Peyer's patch (tissue), 4 donors: ENCODE data around the gene DDR2. TPM values are rescaled to one million over a fixed set of nuclear protein-coding genes. Genes with fewer than 3 reads are reported as not detected.
"Not testable (repeated sequence)": the region's sequence is repeated elsewhere in the genome, so short reads cannot be mapped to it uniquely, and the experiment has no call there.

Source experiments
- DNase-seq, 3 donors: peaks; one replicate each; pipeline ENCODE4 v3.0.0-alpha.2; 2017 to 2019
- H3K27ac ChIP-seq, 4 donors: fragments of 200-600 bp; sonication (generic); one replicate each; pipeline ENCODE4 v1.5.1; 2016 to 2019
- H3K27me3 ChIP-seq, 2 donors: fragments of 200-600 bp; sonication (generic); one replicate each; pipeline ENCODE4 v1.5.1; 2019
- H3K36me3 ChIP-seq, 3 donors: fragments of 200-600 bp; sonication (generic); one replicate each; pipeline ENCODE4 v1.5.1; 2016 to 2019
- H3K4me1 ChIP-seq, 4 donors: fragments of 200-600 bp; sonication (generic); one replicate each; pipeline ENCODE4 v1.5.1; 2016 to 2019
- H3K4me3 ChIP-seq, 4 donors: fragments of 200-600 bp; sonication (generic); 1 replicate in 3 of 4; 2 replicates in 1 of 4; pipeline ENCODE4 v1.5.1; 2016 to 2019; ENCODE audit warnings: mild to moderate bottlenecking in 1 of 4
- H3K9me3 ChIP-seq, 4 donors: fragments of 200-600 bp; sonication (generic); one replicate each; pipeline ENCODE4 v1.5.1; 2016 to 2019; ENCODE audit warnings: mild to moderate bottlenecking in 1 of 4
- POLR2A ChIP-seq, 2 donors: fragments of 450-650 bp; IDR thresholded peaks; one replicate each; pipeline ENCODE4 v1.5.1; 2017; ENCODE audit warnings: antibody characterized with exemption in 2 of 2, mild to moderate bottlenecking in 2 of 2, moderate library complexity in 2 of 2
- total RNA-seq, 4 donors: library from RNA; depleted of rRNA; stranded (reverse); fragments of >200 nt; gene quantifications; one replicate each; pipeline ENCODE4 v1.1.0, GENCODE V29; 2016
- TF ChIP-seq, protein P1 (sequence below), 6 experiments: fragments of 450-650 bp in 4 of 6; fragments of 200-600 bp in 2 of 6; sonication (generic) in 1 of 6; IDR thresholded peaks; one replicate each; pipeline ENCODE4 v1.5.1; 2017 to 2019; ENCODE audit warnings: antibody characterized with exemption in 6 of 6, mild to moderate bottlenecking in 3 of 6, moderate library complexity in 1 of 6

DDR2 gene
- total RNA-seq, 4 donors from 2014 or later: 14.9 to 112 (median 37.2) TPM

DNA sequence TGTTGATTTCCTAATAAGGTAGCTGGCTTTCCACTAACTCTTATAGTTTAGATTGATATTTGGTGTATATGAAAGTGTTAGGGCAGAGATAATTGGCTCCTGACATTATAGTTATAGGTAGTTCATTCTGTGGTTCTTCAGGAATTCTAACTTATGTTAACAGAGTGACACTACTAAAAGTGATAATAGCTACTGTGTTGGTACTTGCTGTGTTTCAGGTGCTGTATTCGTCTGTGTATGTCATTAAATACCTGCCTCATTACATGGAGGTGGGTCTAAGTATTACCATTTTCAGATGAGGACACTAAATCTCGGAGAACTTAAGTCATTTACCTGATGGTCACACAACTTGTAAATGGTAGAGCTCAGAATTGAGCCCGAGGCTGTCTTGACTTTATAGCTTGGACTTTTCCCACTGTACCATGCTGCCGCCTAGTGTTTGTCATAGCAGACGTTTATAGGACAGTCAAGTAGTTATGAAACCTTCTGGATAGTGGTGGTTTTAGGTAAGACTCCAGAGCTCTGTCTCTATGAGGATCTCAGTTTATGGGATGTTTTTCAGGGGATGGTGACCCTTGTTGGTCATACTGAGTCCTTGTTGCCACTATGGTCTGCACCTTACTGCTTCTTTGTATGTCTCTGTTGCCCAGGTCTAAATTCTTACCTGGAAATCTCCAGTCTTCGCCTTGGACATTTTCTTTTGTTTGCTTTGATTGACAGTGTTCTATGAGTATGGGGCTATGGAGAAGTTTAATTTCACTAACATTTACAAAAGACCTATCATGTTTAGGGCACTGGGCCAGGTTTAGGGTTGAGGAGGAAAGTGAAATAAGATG, 167.9 kb downstream of the DDR2 start:
- H3K27ac ChIP-seq, H3K27me3 ChIP-seq, H3K4me1 ChIP-seq, H3K4me3 ChIP-seq, H3K9me3 ChIP-seq: not testable (repeated sequence)
- TF ChIP-seq, protein P1, sequence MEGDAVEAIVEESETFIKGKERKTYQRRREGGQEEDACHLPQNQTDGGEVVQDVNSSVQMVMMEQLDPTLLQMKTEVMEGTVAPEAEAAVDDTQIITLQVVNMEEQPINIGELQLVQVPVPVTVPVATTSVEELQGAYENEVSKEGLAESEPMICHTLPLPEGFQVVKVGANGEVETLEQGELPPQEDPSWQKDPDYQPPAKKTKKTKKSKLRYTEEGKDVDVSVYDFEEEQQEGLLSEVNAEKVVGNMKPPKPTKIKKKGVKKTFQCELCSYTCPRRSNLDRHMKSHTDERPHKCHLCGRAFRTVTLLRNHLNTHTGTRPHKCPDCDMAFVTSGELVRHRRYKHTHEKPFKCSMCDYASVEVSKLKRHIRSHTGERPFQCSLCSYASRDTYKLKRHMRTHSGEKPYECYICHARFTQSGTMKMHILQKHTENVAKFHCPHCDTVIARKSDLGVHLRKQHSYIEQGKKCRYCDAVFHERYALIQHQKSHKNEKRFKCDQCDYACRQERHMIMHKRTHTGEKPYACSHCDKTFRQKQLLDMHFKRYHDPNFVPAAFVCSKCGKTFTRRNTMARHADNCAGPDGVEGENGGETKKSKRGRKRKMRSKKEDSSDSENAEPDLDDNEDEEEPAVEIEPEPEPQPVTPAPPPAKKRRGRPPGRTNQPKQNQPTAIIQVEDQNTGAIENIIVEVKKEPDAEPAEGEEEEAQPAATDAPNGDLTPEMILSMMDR (IDR thresholded peaks at IDR 0.05): peak in 3 of 6 experiments; percentile 35 to 80 (median 79)
- peak in 2 of 3 donors; percentile 46 to 82 for DNase-seq
- H3K36me3 ChIP-seq: peaks cover 0 to 34% (median 0%) of the 10 kb centered on the region in 3 donors

DNA sequence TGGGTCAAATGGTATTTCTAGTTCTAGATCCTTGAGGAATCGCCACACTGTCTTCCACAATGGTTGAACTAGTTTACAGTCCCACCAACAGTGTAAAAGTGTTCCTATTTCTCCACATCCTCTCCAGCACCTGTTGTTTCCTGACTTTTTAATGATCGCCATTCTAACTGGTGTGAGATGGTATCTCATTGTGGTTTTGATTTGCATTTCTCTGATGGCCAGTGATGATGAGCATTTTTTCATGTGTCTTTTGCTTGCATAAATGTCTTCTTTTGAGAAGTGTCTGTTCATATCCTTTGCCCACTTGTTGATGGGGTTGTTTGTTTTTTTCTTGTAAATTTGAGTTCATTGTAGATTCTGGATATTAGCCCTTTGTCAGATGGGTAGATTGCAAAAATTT, 175.2 kb downstream of the DDR2 start:
- not testable (repeated sequence) for H3K4me3 ChIP-seq, H3K9me3 ChIP-seq, DNase-seq, H3K27me3 ChIP-seq, H3K4me1 ChIP-seq, H3K27ac ChIP-seq
- H3K36me3 ChIP-seq: peaks cover 0 to 38% (median 0%) of the 10 kb centered on the region in 3 donors

DNA sequence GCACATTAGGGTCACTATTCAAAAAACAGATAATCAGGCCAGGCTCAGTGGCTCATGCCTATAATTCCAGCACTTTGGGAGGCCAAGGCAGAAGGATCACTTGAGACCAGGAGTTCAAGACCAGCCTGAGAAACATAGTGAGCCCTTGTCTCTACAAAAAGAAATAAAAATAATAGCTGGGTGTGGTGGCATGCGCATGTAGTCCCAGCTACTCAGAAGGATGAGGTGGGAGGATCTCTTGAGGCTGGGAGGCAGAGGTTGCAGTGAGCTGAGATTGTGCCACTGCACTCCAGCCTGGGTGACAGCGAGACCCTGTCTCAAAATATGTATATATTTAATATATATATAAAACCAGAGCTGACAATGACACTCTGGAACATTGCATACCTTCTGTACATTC, 180.1 kb downstream of the DDR2 start:
- H3K27ac ChIP-seq, H3K9me3 ChIP-seq, H3K36me3 ChIP-seq, H3K4me3 ChIP-seq, H3K27me3 ChIP-seq, H3K4me1 ChIP-seq, DNase-seq: not testable (repeated sequence)

DNA sequence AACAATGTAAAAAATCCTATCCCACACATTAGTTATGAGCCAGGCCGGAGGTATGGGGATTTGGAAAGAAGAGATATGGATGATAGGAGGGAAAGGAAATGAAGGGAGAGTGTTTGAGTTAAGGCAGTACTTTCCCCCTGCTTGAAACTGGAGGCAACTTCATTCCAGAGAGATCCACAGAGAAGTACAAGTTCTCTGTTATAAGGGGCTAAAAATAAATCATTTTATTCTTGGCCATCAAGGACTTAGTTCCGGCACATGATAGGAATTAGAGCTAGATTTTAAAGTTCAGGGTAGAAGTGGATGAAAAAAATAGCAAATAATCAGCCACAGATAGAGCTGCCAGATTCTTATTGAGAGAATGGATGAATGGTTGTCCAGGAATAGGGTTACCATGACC, 185.9 kb downstream of the DDR2 start:
- H3K4me3 ChIP-seq, H3K4me1 ChIP-seq, H3K27ac ChIP-seq, H3K27me3 ChIP-seq, H3K9me3 ChIP-seq, H3K36me3 ChIP-seq, DNase-seq: not testable (repeated sequence)

DNA sequence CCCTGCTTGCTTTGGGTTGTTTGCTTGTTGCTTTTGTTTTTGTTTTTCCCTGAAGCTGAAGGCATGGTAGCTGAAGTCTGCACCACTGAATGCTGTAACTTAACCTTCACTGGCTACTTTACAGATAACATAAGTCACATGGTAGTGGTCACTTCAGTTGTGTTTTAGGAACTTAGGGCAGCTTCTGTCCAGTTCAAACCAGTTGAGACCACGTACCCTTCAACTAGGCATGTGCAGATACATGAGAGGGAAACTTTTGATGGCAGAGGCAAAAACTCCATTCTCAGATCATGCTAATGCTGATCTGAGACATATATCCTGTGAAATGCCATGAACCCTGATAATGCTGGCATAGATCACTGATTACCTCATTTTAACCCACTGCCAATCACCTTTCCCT, 186.4 kb downstream of the DDR2 start:
- not testable (repeated sequence) for H3K4me1 ChIP-seq, H3K9me3 ChIP-seq, DNase-seq, H3K4me3 ChIP-seq, H3K27ac ChIP-seq, H3K27me3 ChIP-seq, H3K36me3 ChIP-seq

DNA sequence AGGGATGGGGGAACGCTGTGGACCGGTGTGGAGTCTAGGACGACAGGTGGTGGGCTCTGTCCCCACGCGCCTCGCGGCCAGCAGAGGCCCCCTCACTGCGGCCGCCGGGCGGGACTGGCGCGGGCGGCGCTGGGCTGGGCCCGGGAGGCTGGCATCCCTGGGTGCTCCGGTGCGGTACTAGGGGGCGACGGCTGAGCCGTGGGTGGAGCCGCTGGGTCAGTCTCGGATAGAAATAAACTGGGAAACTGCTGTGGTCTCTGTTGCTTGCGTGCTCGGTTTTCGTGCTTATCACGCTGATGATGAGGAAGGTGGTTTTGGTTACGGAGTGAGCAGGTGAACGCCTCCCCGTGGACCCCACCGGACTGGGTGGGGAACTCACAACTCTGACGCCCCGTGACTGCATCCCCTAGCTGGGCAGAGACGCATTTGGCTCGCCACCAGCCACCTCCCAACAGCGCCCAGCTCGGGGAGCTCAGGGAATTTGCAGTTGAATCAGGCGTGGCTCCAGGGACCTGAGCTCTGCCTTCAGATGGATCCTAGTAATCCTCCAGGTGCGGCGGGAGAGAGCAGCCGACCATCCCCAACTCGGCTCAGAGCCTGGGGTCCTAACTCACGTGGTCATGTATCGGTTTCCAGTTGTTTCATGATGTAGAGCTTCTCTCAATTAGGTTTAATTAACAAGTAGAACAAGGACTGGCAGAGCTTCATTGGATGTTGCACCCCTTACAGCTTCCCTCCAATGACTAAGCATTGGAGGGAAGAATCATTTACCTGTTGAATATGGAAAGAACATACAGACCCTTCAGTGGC, 190.3 kb downstream of the DDR2 start:
- Histone ChIP-seq H3K36me3 (no peaks in the 10 kb centered on the region), H3K27me3 (no peaks in the 10 kb centered on the region), H3K9me3 (no peaks in the 10 kb centered on the region), H3K4me1 (peaks cover 0 to 8% (median 2%) of the 10 kb centered on the region in 4 donors), H3K4me3 (peak overlapping the region in 3 of 4 donors; percentile 1 to 44 (median 41)), H3K27ac (no peak overlapping the region)
- TF ChIP-seq, protein P1 (IDR thresholded peaks at IDR 0.05): no peak
- no peak for TF ChIP-seq POLR2A (IDR thresholded peaks at IDR 0.05)
- DNase-seq: peak in 1 of 3 donors; percentile 49

DNA sequence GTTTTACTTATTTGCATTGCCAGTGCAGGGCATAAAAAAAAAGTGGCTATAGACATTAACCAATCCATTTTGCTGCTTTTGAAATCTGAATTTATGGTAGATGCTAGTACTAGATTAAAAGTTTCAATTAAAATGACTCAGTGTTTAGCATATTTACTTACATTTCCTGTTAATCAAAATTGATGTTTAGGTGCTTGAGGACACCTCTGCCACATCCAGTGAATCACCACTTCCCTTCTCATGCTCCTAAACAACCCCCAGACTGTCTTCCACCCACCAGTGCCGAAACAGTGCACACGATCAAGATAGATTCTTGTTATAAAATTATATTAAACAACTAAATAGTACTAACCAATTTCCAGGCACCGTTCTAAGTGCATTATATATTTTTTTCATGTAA, 191.0 kb downstream of the DDR2 start:
- Histone ChIP-seq H3K27me3 (no peaks in the 10 kb centered on the region), H3K36me3 (no peaks in the 10 kb centered on the region), H3K27ac (no peak overlapping the region), H3K4me3 (no peak overlapping the region), H3K9me3 (no peaks in the 10 kb centered on the region), H3K4me1 (peaks cover 0 to 8% (median 2%) of the 10 kb centered on the region in 4 donors)
- DNase-seq: no peak
- no peak for TF ChIP-seq POLR2A (IDR thresholded peaks at IDR 0.05)
- TF ChIP-seq, protein P1 (IDR thresholded peaks at IDR 0.05): no peak
